Choroid plexus epithelial cell (primary cell): ENCODE data around the gene FCHSD2.

Source experiments
- DNase-seq: peaks from one replicate; pipeline ENCODE4 v3.0.0-alpha.2; 2010; ENCODE audit warnings: low read depth
- H3K4me3 ChIP-seq: 2 replicates; pipeline ENCODE4 v1.5.1; 2011; ENCODE audit warnings: low read depth, mild to moderate bottlenecking, control low read depth, low read length, moderate library complexity
- TF ChIP-seq, protein P1 (sequence below): conservative IDR thresholded peaks from 2 replicates; pipeline ENCODE4 v1.5.1; 2011; ENCODE audit warnings: low read depth, mild to moderate bottlenecking, control low read depth, inconsistent platforms, low read length, moderate library complexity

FCHSD2 gene

DNA sequence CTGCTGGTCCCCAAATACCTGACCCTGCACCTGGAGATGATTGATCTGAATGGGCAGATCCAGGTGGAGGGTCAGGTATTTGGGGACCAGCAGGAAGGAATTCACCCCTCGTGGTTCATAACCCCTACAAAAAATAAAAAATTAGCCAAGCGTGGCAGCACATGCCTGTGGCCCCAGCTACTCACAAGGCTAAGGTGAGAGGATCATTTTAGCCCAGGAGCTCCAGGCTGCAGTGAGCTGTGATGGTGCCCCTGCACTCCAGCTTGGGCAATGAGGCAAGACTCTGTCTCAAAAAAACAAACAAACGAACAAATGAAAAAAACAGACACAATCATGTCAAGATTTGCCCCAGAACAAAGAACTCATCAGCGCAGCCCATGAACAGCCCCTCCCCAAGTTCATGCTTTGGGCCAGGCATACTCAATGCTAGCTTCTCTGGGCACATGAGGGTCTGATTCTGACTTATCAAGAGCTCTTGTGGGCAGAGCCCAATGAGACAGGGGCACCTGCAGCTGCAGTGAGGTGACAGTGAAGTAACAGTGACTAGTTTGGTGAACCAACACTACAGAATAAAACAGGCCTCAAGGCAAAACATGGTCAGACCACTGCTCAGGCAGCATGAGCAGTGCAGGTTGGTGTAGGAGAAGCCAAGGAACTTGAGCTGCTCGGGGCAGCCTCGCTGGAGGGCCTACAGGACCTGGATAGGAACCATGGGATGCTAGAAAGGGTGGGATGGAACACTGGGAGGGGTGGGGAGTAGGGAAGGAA lies 10.2 kb upstream of the FCHSD2 start:
- TF ChIP-seq, protein P1, sequence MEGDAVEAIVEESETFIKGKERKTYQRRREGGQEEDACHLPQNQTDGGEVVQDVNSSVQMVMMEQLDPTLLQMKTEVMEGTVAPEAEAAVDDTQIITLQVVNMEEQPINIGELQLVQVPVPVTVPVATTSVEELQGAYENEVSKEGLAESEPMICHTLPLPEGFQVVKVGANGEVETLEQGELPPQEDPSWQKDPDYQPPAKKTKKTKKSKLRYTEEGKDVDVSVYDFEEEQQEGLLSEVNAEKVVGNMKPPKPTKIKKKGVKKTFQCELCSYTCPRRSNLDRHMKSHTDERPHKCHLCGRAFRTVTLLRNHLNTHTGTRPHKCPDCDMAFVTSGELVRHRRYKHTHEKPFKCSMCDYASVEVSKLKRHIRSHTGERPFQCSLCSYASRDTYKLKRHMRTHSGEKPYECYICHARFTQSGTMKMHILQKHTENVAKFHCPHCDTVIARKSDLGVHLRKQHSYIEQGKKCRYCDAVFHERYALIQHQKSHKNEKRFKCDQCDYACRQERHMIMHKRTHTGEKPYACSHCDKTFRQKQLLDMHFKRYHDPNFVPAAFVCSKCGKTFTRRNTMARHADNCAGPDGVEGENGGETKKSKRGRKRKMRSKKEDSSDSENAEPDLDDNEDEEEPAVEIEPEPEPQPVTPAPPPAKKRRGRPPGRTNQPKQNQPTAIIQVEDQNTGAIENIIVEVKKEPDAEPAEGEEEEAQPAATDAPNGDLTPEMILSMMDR, result no peak
- DNase-seq, result no peak
- no peak overlapping the region for H3K4me3 ChIP-seq

GRCh38 chr11:73151416-73151815 lies 9.3 kb upstream of the FCHSD2 start:
- TF ChIP-seq, protein P1, result no peak
- no peak for DNase-seq

GRCh38 chr11:73149105-73149504 lies 7.0 kb upstream of the FCHSD2 start:
- no peak for DNase-seq
- TF ChIP-seq, protein P1, result no peak
- no peak overlapping the region for H3K4me3 ChIP-seq

More at GRCh38 chr11:73151416-73151815, 9.3 kb upstream of the FCHSD2 start:
- H3K4me3 ChIP-seq, result no peak overlapping the region

DNA sequence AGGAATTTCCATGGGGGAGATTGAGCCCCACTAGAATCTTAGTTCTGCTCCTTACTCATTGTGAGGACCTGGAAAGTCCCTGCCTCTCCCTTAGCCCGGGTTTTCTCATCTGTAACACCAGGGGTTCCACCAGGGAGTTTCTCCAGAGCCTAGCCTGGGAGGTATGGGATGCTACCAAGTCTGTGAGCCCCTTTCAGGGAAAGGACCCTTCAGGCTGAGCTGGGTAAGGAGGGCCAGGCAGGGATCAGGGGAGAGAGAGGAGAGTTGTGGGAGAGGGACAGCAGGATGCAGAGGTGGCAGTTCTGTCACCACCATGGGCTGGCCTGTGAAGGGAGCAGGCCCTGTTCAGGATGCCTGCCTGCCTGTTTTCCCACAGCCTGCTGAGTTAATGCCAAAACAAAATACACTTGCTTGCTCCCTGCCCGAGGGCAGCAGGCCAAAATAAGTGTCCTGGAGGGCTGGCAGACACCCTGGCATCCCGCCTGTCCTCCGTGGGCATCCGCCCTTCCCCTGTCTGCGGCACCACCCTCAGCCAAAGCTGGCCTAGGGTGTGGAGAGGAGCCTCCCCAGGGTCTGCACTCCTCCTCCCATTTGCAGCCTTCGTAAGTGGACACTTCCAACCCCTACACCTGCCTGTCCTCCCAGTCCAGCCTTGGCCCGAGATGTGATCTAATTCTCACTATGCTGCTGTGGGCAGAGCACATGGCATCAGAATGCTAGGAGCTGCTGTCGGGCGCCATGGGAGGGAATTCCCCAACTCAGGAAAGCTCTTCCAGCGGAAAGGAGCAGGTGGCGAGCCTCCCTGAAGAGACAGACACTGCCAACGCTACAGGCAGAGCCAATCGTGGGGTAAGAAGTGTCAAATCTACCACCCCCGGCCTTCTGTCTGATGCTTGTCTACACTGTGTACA lies 5.9 kb upstream of the FCHSD2 start:
- no peak overlapping the region for H3K4me3 ChIP-seq
- TF ChIP-seq, protein P1, result no peak
- no peak for DNase-seq

DNA sequence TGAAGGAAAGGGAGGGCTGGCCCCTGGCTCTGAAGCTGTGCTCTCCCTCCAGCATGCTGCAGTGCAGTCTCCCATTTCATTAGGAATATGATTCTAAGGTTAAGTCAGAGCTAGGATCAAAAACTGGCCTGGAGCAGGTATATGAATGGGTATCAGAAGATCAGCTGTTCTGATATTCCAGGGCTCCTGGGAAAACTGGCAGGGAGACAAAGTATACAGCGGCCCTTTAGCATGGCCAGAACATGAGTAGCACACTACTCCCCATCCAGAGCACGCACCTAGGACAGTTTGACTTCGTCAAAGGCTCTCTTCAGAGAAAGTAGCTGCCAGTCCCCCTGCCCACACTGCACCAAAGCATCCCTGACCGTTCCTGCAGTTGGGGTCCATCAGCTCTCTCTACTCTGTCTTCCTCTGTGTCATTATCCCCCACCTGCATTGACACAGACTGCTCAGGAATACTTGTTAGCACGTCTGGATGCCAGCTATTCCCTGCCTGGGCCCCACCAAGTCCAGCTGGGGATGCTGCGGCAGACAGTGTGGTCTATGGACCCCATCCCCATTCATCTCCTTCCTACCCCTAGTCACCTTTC lies 4.0 kb upstream of the FCHSD2 start:
- no peak overlapping the region for H3K4me3 ChIP-seq
- TF ChIP-seq, protein P1, result no peak
- DNase-seq, result no peak

DNA sequence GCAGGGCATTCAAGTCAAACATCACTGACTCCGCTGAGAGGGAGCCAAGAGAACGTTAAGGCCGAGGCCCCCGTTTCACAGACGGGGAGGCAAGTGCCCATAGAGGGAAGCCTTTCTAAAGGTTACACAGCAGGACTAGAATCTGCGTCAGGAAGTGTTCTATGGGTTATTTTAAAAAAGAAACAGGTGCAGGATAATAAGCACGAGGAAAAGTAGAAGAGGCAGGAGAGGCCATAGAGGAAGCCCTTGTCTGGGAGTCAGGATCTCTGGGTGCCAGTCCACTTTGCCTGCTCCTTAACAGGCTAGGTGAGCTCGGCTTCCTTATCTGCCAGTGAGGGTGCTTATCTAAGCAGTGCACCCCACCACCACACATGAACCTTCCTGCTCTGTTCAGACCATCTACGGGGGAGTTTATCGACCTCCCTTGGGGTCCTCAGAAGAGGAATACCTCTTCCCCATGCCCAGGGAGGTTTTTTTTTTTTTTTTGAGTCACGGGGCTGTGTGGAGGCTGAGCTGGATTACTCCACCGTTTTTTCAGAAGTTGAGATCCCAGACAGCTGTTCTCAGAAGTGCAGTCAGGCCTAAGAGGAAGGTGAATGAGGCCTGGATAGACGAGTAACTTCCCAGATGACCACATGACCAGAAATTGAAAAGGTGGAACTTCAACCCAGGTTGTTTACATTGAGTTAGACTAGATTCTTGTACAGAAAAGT lies 1.2 kb upstream of the FCHSD2 start:
- DNase-seq, result peak; percentile 54
- TF ChIP-seq, protein P1, result no peak
- H3K4me3 ChIP-seq, result peak overlapping the region; percentile 92
